Type B pancreatic cell (in vitro differentiated cells): Measurements from ENCODE around the gene THEMIS. TPM values are rescaled to one million over a fixed set of nuclear protein-coding genes. Genes with fewer than 3 reads are reported as not detected.

ENCODE experiments used
- DNase-seq: peaks from one replicate; pipeline ENCODE4 v3.0.0; 2021; ENCODE audit warnings: mixed read lengths; ENCODE audit not compliant: unreplicated experiment; ENCODE audit errors: extremely low spot score
- H3K27ac Mint-ChIP-seq: 2 replicates; pipeline ENCODE4 v1.8.0; 2021; ENCODE audit warnings: mild to moderate bottlenecking, mixed read lengths
- H3K27me3 Mint-ChIP-seq: 2 replicates; pipeline ENCODE4 v1.8.0; 2021; ENCODE audit warnings: mixed read lengths
- H3K36me3 Mint-ChIP-seq: 2 replicates; pipeline ENCODE4 v1.8.0; 2021; ENCODE audit warnings: mixed read lengths
- H3K4me1 Mint-ChIP-seq: one replicate; pipeline ENCODE4 v1.8.0; 2021; ENCODE audit warnings: mixed read lengths; ENCODE audit not compliant: unreplicated experiment
- H3K4me3 Mint-ChIP-seq: 2 replicates; pipeline ENCODE4 v1.8.0; 2021; ENCODE audit warnings: mild to moderate bottlenecking, mixed read lengths
- H3K9me3 Mint-ChIP-seq: 2 replicates; pipeline ENCODE4 v1.8.0; 2021; ENCODE audit warnings: mixed read lengths
- CTCF ChIP-seq: fragments of 200-600 bp; sonication (generic); conservative IDR thresholded peaks from 2 replicates; pipeline ENCODE4 v1.5.0; 2021; ENCODE audit warnings: antibody characterized with exemption, mild to moderate bottlenecking
- total RNA-seq: library from RNA; stranded (reverse); gene quantifications from 2 replicates; pipeline ENCODE4 v1.2.1, GENCODE V29; 2021; ENCODE audit warnings: low replicate concordance

The THEMIS gene
- total RNA-seq, 1 donor from 2014 or later: not detected

DNA sequence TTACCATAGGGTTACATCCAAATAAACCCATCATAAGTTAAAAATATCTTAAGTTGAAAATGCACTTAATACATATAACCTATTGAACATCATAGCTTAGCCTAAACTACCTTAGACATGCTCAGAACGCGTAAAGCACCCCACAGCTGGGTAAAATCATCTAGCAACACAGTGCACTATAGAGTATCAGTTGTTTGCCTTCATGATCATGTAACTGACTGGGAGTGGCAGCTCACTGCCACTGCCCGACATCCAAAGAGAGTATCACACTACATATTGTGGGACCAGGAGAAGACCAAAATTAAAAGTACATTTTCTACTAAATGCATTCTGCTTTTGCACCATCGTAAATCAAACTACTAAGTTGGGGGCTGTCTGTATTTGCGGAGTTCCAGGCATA, 31.7 kb downstream of the THEMIS start:
- H3K27me3 Mint-ChIP-seq: no peaks in the 10 kb centered on the region
- DNase-seq: no peak
- H3K36me3 Mint-ChIP-seq: no peaks in the 10 kb centered on the region
- H3K4me3 Mint-ChIP-seq: no peak overlapping the region
- no peaks in the 10 kb centered on the region for H3K4me1 Mint-ChIP-seq
- no peak for TF ChIP-seq CTCF
- H3K9me3 Mint-ChIP-seq: peaks cover 5% of the 10 kb centered on the region
- no peak overlapping the region for H3K27ac Mint-ChIP-seq

- no peak overlapping the region for H3K4me3 Mint-ChIP-seq
- TF ChIP-seq CTCF: no peak
These were observed 32.5 kb downstream of the THEMIS start for GRCh38 chr6:127868338-127868737.

DNA sequence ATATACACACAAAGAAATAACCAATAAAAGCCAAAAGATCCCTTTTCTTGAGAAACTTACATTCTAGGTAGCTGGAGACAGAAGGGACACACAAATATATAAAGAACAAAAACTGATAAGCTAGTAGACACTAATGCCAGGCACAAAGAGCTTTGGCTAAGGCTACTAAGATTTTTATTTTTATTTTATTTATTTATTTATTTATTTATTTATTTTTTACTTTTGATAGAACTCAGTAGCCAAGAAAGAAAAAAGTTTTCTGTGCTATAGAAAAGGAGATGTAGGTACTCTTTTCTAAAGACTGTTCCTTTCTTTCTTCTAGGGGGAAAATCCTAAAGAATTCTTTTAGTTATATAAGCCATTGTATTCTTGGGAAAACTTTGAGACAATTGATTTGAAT, 34.1 kb downstream of the THEMIS start:
- Mint-ChIP-seq H3K4me3 (no peak overlapping the region), H3K4me1 (no peaks in the 10 kb centered on the region), H3K27me3 (no peaks in the 10 kb centered on the region), H3K27ac (no peak overlapping the region), H3K36me3 (no peaks in the 10 kb centered on the region), H3K9me3 (no peaks in the 10 kb centered on the region)
- no peak for DNase-seq
- TF ChIP-seq CTCF: no peak

More at GRCh38 chr6:127868338-127868737, 32.5 kb downstream of the THEMIS start:
- DNase-seq: no peak
- H3K27ac Mint-ChIP-seq: no peak overlapping the region
- no peaks in the 10 kb centered on the region for H3K4me1 Mint-ChIP-seq
- peaks cover 5% of the 10 kb centered on the region for H3K9me3 Mint-ChIP-seq
- no peaks in the 10 kb centered on the region for H3K36me3 Mint-ChIP-seq
- H3K27me3 Mint-ChIP-seq: no peaks in the 10 kb centered on the region

DNA sequence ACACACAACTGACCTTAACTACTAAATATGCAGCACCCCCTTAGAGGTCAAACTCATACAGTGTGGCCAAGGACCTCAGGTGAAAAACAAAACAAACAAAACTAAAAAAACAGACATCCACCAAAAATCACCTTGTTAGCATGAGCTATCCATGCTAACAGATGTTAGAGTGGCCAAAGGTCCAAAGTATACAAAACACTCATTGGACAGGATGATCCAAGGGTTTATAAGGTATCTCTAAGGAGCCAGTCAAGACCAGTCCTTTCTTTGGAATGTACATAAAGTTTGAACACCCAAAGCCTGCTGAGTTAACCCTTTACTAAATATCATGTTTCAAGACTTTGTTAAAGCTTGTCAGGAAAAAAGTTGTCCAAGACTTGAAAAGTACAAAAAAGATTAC, 35.8 kb downstream of the THEMIS start:
- TF ChIP-seq CTCF: no peak
- H3K9me3 Mint-ChIP-seq: no peaks in the 10 kb centered on the region
- H3K4me3 Mint-ChIP-seq: no peak overlapping the region
- no peak overlapping the region for H3K27ac Mint-ChIP-seq
- DNase-seq: no peak
- no peaks in the 10 kb centered on the region for H3K4me1 Mint-ChIP-seq
- no peaks in the 10 kb centered on the region for H3K27me3 Mint-ChIP-seq
- H3K36me3 Mint-ChIP-seq: no peaks in the 10 kb centered on the region

- Mint-ChIP-seq H3K4me3 (no peak overlapping the region), H3K27me3 (no peaks in the 10 kb centered on the region), H3K36me3 (no peaks in the 10 kb centered on the region), H3K4me1 (no peaks in the 10 kb centered on the region), H3K9me3 (no peaks in the 10 kb centered on the region), H3K27ac (no peak overlapping the region)
- no peak for TF ChIP-seq CTCF
- no peak for DNase-seq
These were observed 36.2 kb downstream of the THEMIS start for GRCh38 chr6:127864701-127865100.

DNA sequence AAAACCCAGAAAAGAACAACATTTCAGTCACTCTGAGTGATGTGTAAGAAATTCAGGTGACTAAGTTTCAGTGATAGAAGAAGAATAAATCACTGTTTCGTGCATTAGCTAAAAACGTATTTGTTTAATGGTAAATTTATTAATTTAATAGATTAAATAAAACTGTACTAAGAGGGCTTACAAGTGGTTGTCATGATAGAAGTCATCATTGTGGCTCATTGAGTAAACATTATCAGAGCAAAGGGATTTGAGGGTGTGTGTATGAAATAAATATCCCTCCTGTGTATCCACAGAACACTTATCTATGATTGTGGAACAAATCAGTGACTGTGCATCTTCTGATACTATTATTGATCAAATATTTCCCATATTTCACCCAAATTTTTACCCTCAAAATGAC, 40.1 kb downstream of the THEMIS start:
- Mint-ChIP-seq H3K4me1 (no peaks in the 10 kb centered on the region), H3K27ac (no peak overlapping the region), H3K36me3 (no peaks in the 10 kb centered on the region), H3K9me3 (no peaks in the 10 kb centered on the region), H3K4me3 (no peak overlapping the region), H3K27me3 (no peaks in the 10 kb centered on the region)
- DNase-seq: no peak
- no peak for TF ChIP-seq CTCF
